GM21390 (cell line): ENCODE measurements around the gene TMEM120B.
"Not testable (repeated sequence)": the region's sequence is repeated elsewhere in the genome, so short reads cannot be mapped to it uniquely, and the experiment has no call there.

Source experiments
- ATAC-seq: cut with Tn5 transposase; IDR thresholded peaks from one replicate; pipeline ENCODE4 v1.9.1; 2021; ENCODE audit not compliant: unreplicated experiment

Gene TMEM120B

GRCh38 chr12:121712461-121713256, at the start of gene TMEM120B:
Gene TMEM120B (plus strand): TSS chr12:121712752. CDS start chr12:121712896, 144 bp downstream.
- peak; percentile 73 for ATAC-seq

GRCh38 chr12:121663610-121663929, 49.0 kb upstream of the TMEM120B start:
- no peak for ATAC-seq

DNA sequence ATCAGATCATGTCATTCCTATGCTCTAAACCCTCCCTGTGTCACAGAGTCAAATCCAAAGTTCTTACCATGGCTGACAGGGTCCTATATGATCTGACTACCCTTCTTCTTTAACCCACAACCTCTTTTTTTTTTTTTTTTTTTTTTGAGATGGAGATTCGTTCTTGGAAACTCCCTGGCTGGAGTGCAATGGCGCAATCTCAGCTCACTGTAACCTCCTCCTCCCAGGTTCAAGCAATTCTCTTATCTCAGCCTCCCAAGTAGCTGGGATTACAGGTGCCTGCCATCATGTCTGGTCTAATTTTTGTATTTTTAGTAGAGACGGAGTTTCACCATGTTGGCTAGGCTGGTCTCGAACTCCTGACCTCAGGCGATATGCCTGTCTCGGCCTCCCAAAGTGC, 45.7 kb upstream of the TMEM120B start:
- not testable (repeated sequence) for ATAC-seq

DNA sequence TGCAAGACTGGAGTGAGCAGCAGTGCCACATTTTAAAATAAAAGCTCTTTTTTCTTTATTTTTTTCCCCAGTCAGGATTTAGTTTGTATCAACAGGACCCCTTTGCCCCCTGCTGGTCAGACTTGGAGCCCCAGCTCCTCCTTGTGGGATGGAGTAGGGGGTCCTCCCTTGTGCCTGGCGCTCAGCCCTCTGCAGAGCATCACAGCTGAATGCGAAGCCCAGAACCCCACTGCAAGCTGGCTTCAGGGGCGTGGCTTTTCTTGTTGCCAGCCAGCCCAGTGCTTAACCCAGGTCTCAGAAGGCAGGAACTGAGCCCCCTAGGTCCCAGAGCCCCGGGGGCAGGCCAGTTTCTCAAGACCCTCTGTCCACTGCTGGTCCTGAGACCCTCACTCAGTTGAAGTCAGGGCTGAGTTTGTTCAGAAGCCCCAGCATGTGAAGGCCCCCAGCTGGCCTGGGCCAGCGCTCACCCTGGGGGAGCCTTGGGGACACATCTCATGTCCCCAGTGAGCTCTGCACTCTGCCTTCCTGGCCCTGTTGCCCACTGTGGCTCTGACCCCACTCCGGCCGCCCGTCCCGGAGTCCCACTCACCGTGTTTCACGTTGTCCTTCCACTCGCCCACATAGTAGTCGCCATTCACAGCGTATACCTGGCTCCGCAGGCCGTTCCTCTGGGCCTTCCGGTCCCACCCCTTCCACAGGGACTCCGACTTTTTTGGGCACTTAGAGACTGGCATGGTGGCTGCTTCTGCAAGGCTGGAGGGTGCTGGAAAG, 43.6 kb upstream of the TMEM120B start:
- ATAC-seq, result no peak

DNA sequence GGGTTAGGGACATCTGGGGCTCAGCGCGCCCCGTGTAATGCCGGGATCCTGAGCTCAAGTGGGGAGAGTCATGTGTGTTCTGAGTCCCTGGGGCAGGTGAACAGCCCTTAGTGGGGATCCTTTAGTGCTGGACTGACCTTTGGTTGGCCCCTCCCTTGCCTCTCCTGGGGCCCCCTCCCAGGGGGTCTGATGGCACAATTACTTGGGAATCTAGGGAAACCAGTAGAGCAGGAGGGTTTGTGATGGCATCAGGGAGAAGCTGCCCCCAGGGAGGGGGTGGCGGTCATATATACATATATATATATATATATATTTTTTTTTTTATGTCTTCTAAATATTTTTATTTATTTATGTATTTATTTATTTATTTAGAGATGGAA, 43.0 kb upstream of the TMEM120B start, which contains the start of gene MORN3:
Gene MORN3, minus strand, starts transcription at position 134 of the 380 bp plus-strand sequence. CDS start 171 bp downstream, outside the sequence.
- no peak for ATAC-seq

GRCh38 chr12:121673013-121673511, 39.5 kb upstream of the TMEM120B start:
- no peak for ATAC-seq

DNA sequence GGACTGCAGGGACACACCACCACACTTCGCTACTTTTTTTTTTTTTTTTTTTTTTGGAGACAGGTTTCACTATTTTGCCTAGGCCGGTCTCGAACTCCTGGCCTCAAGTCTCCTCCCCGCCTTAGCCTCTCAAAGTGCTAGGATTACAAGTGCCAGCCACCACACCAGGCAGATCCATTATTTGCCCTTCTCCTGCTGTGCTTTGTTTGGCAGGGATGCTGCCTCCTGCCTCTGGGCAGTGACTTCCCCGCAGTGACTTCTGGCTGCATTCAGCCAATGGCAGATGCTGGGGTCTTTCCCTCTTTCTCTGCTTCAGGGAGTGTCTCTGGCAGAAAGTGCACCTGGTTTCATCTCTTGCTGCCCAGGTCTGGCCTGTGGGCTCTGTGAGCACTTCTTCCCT, 36.4 kb upstream of the TMEM120B start:
- no peak for ATAC-seq

DNA sequence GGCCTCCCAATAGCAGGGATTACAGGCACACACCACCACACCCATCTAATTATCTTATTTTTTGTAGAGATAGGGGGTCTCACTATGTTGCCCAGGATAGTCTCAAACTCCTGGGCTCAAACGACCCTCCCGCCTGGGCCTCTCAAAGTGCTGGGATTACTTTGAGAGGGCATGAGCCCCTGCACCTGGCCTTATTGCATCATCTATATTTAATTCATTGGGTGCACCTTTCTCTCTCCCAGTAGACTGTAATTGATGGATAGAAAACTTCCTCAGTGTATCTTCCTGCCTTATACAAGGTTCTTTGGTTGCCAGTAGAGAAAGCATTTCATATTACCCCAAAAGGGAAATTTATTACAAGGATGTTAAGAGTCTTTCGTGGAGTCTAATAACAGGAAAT, 34.2 kb upstream of the TMEM120B start:
- no peak for ATAC-seq

- no peak for ATAC-seq
Measured at GRCh38 chr12:121678716-121679300, 33.7 kb upstream of the TMEM120B start.

DNA sequence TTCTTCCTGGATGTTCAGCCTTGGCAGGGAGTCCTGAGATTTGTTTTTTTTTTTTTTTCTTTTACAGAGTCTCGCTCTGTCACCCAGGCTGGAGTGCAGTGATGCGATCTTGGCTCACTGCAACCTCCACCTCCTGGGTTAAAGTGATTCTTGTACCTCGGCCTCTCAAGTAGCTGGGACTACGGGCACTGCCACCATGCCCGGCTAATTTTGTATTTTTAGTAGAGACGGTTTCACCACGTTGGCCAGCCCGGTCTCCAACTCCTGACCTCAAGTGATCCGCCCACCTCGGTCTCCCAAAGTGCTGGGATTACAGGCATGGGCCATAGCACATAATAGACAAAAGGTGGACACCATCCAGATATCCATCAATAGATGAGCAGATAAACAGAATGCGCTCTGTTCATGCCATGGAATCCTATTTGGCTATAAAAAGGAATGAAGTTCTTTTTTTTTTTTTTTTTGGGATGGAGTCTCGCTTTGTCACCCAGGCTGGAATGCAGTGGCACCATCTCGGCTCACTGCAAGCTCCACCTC, 32.8 kb upstream of the TMEM120B start:
- not testable (repeated sequence) for ATAC-seq

GRCh38 chr12:121688966-121689365, 23.6 kb upstream of the TMEM120B start:
- ATAC-seq, result no peak

DNA sequence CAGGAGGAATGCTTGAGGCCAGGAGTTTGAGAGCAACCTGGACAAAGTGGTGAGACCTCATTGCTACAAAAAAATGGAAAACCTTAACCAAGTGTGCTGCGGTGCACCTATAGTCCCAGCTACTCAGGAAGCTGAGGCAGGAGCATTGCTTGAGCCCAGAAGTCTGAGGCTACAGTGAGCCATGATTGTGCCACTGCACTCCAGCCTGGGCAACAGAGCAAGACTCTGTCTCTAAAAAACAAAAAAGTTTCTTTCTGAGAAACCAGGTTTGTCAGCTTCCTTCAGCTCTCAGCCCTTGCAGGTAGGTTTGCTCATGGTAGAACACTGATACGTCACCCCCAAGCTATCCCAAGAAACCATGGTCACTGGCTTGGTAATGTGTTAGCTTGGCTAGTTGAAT, 23.1 kb upstream of the TMEM120B start:
- no peak for ATAC-seq

DNA sequence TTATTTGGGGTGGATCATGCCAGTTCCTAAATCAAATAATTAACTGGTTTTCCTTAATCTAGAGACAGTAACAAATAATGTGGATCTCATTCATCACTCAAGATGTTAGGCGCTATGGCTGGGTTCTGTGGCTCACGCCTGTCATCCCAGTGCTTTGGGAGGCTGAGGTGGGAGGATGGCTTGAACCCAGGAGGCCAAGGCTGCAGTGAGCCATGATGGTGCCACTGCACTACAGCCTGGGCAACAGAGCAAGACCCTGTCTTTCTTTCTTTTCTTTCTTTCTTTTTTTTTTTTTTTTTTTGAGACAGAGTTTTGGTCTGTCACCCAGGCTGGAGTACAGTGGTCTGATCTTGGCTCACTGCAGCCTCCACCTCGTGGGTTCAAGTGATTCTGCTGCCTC, 19.8 kb upstream of the TMEM120B start:
- ATAC-seq, result not testable (repeated sequence)

DNA sequence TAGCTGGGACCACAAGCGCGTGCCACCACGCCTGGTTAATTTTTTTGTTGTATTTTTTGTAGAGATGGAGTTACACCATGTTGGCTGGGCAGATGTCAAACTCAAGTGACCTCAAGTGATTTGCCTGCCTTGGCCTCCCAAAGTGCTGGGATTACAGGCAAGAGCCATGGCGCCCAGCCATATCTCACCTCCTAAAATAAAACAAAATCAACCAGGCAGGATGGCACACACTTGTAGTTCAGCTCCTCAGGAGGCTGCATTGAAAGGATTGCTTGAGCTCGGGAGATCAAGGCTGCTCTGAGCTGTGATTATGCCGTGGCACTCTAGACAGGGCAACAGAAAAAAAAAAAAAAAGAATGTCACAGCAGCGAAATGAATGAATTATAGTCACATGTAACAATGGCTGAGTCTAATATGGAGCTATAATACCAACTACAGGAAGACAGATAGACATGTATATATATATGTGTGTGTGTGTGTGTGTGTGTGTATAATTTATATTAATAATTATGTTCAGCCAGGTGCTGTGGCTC, 19.3 kb upstream of the TMEM120B start:
- ATAC-seq, result no peak

GRCh38 chr12:121697093-121697698, 15.4 kb upstream of the TMEM120B start:
- ATAC-seq, result no peak

- not testable (repeated sequence) for ATAC-seq
Measured at GRCh38 chr12:121697861-121698260, 14.7 kb upstream of the TMEM120B start.

DNA sequence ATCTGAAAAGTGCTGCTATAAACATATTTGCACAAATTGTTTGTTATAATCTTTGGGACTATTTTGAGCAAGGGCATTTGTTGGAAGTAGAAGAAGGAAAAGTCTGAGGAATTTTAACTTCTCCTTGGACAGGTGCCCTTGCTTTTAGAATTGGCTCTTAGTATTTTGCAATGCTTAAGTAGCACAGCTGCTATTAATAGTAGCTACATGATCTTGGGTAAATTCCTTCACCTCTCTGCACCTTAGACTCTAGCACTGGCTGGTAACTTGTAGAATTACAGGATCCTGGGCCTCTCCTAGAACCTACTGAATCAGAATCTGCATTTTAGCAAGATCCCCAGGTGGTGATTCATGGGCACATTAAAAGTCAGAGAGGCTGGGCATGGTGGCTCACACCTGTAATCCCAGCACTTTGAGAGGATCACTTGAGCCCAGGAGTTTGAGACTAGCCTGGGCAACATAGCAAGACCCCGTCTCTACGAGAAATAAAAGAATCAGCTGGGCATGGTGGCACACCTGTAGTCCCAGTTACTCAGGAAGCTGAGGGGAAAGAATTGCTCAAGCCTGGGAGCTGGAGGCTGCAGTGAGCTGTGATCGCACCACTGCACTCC, 10.8 kb upstream of the TMEM120B start:
- ATAC-seq, result no peak

GRCh38 chr12:121702944-121703343, 9.6 kb upstream of the TMEM120B start:
- ATAC-seq, result no peak

GRCh38 chr12:121705514-121705913, 7.0 kb upstream of the TMEM120B start:
- no peak for ATAC-seq

DNA sequence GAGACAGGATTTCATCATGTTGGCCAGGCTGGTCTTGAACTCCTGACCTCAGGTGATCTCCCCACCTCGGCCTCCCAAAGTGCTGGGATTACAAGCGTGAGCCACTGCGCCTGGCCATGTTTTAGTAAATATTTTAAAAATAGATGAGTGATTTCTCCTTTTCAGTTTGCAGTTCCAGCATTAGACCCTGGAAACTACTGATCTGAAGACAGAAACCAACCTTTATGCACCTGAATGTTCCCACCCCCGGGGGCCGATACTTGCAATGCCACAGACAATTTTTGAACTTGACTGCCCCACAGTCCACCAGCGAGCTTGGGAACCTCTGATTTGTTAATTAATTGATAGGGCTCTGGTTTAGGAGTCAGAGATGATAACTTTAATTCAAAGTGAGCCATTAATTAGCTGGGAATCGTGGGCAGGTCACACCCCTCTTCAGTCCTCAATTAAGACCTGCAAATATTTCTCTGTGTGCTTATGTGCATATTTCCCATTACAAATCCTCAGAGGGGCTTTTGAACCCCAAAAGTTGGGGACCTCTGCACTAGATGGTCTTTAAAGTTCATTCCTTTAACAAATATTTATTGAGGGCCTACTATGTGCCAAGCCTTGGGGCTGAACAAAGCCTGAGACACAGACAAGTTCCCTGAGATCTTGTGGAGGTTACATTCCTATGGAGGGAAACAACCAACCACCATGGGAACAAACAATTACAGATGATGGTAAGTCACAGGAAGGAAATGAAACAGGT, 4.1 kb upstream of the TMEM120B start:
- ATAC-seq, result no peak
